Subcutaneous adipose tissue (tissue), 4 donors: ENCODE data around the gene PML. TPM values are rescaled to one million over a fixed set of nuclear protein-coding genes. Genes with fewer than 3 reads are reported as not detected.

ENCODE experiments used
- CTCF ChIP-seq: fragments of 450-650 bp; IDR thresholded peaks from one replicate; pipeline ENCODE4 v1.5.1; 2016; ENCODE audit warnings: low read depth, mild to moderate bottlenecking, control low read depth, antibody characterized with exemption, moderate library complexity
- total RNA-seq, 4 donors: library from RNA; depleted of rRNA; stranded (reverse); fragments of >200 nt; gene quantifications; one replicate each; pipeline ENCODE4 v1.1.0, GENCODE V29; 2016

The PML gene
- total RNA-seq, 4 donors from 2014 or later: 45.2 to 214 (median 65.5) TPM

- no peak for TF ChIP-seq CTCF
Measured at GRCh38 chr15:73992594-73992898, 2.0 kb upstream of the PML start.

GRCh38 chr15:73993211-73993994, 1.1 kb upstream of the PML start:
- no peak for TF ChIP-seq CTCF

GRCh38 chr15:73994912-73995622, 551 bp downstream of the PML start:
- no peak for TF ChIP-seq CTCF

GRCh38 chr15:73996267-73996666, 1.8 kb downstream of the PML start:
- no peak for TF ChIP-seq CTCF

GRCh38 chr15:73996939-73997338, 2.4 kb downstream of the PML start:
- no peak for TF ChIP-seq CTCF

- TF ChIP-seq CTCF: no peak
Measured at GRCh38 chr15:73997986-73998385, 3.5 kb downstream of the PML start.

- TF ChIP-seq CTCF: no peak
Measured at GRCh38 chr15:74006774-74007639, 12.5 kb downstream of the PML start.
